OCI-LY1 (cell line): ENCODE data around the gene ZNF106.

Experiments used
- H2AFZ ChIP-seq: fragments of 200-600 bp; sonication (generic), shearing (Covaris generic); 2 replicates; pipeline ENCODE4 v1.6.0; 2014; ENCODE audit warnings: antibody characterized with exemption, mild to moderate bottlenecking, low read length
- H3F3A ChIP-seq: fragments of 200-600 bp; sonication (generic), shearing (Covaris generic); 2 replicates; pipeline ENCODE4 v1.6.0; 2014; ENCODE audit warnings: mild to moderate bottlenecking, antibody characterized with exemption, low read length, moderate library complexity; ENCODE audit not compliant: insufficient read depth
- H3K27ac ChIP-seq: fragments of 200-600 bp; sonication (generic); 2 replicates; pipeline ENCODE4 v1.5.1; 2014; ENCODE audit warnings: low read length, mixed run types, mild to moderate bottlenecking, low read depth; ENCODE audit not compliant: poor library complexity, severe bottlenecking
- H3K27me3 ChIP-seq: fragments of 200-600 bp; sonication (generic); 2 replicates; pipeline ENCODE4 v1.6.0; 2014; ENCODE audit warnings: antibody characterized with exemption, mild to moderate bottlenecking, low read length, moderate library complexity; ENCODE audit not compliant: insufficient read depth
- H3K36me3 ChIP-seq: fragments of 200-600 bp; sonication (generic); 2 replicates; pipeline ENCODE4 v1.6.1; 2014; ENCODE audit warnings: mild to moderate bottlenecking, antibody characterized with exemption, low read length, moderate library complexity, mixed read lengths; ENCODE audit not compliant: insufficient read depth
- H3K4me1 ChIP-seq: fragments of 200-600 bp; sonication (generic); 2 replicates; pipeline ENCODE4 v1.5.1; 2014; ENCODE audit warnings: mild to moderate bottlenecking, low read length, moderate library complexity; ENCODE audit not compliant: insufficient read depth, severe bottlenecking
- H3K4me2 ChIP-seq: fragments of 200-600 bp; sonication (generic), shearing (Covaris generic); 2 replicates; pipeline ENCODE4 v1.6.1; 2014; ENCODE audit warnings: low read length
- H3K4me3 ChIP-seq: fragments of 200-600 bp; sonication (generic); 2 replicates; pipeline ENCODE4 v1.5.1; 2014; ENCODE audit warnings: low read length, low read depth, mild to moderate bottlenecking, mixed read lengths; ENCODE audit not compliant: poor library complexity, severe bottlenecking
- H3K79me2 ChIP-seq: fragments of 200-600 bp; shearing (Covaris generic); 2 replicates; pipeline ENCODE4 v1.6.1; 2016; ENCODE audit warnings: mixed run types, low read length, mixed read lengths; ENCODE audit not compliant: insufficient read depth
- H3K9ac ChIP-seq: fragments of 200-600 bp; sonication (generic), shearing (Covaris generic); 2 replicates; pipeline ENCODE4 v1.6.1; 2014; ENCODE audit warnings: mild to moderate bottlenecking, low read length, mixed read lengths
- H3K9me2 ChIP-seq: fragments of 200-600 bp; sonication (generic), shearing (Covaris generic); 2 replicates; pipeline ENCODE4 v1.6.1; 2014; ENCODE audit warnings: low read depth, mild to moderate bottlenecking, low read length, mixed read lengths
- H3K9me3 ChIP-seq: fragments of 200-600 bp; shearing (Covaris generic); 2 replicates; pipeline ENCODE4 v1.6.1; 2014; ENCODE audit warnings: low read length, mixed read lengths
- H4K20me1 ChIP-seq: fragments of 200-600 bp; sonication (generic), shearing (Covaris generic); 2 replicates; pipeline ENCODE4 v1.6.0; 2016; ENCODE audit warnings: mild to moderate bottlenecking, low read length; ENCODE audit not compliant: insufficient read depth
- EZH2 ChIP-seq: fragments of 200-600 bp; sonication (generic), shearing (Covaris generic); IDR thresholded peaks from 2 replicates; pipeline ENCODE4 v1.8.0; 2017; ENCODE audit warnings: borderline replicate concordance, mixed run types, mild to moderate bottlenecking, antibody characterized with exemption, low read length, moderate library complexity, mixed read lengths
- TF ChIP-seq, protein P1 (sequence below): fragments of 200-600 bp; sonication (generic), shearing (Covaris generic); IDR thresholded peaks from 2 replicates; pipeline ENCODE4 v1.5.1; 2017; ENCODE audit warnings: mild to moderate bottlenecking, antibody characterized with exemption, low read length, moderate library complexity, mixed read lengths

ZNF106 gene

GRCh38 chr15:42448281-42448680 lies 42.7 kb downstream of the ZNF106 start:
- H4K20me1 ChIP-seq: no peaks in the 10 kb centered on the region
- H3K4me1 ChIP-seq: peaks cover 19% of the 10 kb centered on the region
- no peak overlapping the region for H3K27ac ChIP-seq
- no peaks in the 10 kb centered on the region for H3K9me2 ChIP-seq
- peaks cover 34% of the 10 kb centered on the region for H3K79me2 ChIP-seq
- H3K27me3 ChIP-seq: no peaks in the 10 kb centered on the region
- no peak overlapping the region for H3K9ac ChIP-seq
- no peak overlapping the region for H3K4me3 ChIP-seq
- peaks cover 96% of the 10 kb centered on the region for H3K36me3 ChIP-seq
- no peak overlapping the region for H2AFZ ChIP-seq
- TF ChIP-seq, protein P1, sequence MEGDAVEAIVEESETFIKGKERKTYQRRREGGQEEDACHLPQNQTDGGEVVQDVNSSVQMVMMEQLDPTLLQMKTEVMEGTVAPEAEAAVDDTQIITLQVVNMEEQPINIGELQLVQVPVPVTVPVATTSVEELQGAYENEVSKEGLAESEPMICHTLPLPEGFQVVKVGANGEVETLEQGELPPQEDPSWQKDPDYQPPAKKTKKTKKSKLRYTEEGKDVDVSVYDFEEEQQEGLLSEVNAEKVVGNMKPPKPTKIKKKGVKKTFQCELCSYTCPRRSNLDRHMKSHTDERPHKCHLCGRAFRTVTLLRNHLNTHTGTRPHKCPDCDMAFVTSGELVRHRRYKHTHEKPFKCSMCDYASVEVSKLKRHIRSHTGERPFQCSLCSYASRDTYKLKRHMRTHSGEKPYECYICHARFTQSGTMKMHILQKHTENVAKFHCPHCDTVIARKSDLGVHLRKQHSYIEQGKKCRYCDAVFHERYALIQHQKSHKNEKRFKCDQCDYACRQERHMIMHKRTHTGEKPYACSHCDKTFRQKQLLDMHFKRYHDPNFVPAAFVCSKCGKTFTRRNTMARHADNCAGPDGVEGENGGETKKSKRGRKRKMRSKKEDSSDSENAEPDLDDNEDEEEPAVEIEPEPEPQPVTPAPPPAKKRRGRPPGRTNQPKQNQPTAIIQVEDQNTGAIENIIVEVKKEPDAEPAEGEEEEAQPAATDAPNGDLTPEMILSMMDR: no peak
- no peak for TF ChIP-seq EZH2
- H3F3A ChIP-seq: no peaks in the 10 kb centered on the region
- H3K4me2 ChIP-seq: no peak overlapping the region
- H3K9me3 ChIP-seq: no peaks in the 10 kb centered on the region

DNA sequence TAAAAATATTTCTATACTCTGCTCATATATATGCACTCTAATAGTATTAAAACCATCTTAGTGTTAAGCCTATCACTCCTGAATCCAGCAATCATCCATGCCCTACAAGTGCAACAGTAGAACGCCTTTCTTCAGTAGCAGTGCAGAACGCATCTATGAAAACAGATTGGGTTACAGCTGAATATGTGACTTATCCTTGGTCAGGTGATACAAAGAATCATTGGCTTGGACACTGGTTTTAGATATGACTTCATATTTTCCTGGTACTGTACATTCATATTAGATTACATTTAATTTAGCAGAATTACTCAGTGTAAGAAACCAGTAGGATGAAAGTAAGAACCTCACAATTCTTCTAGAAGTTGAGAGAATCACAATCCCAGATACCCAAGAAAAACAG lies 43.3 kb downstream of the ZNF106 start:
- Histone ChIP-seq H3K79me2 (peaks cover 30% of the 10 kb centered on the region), H2AFZ (no peak overlapping the region), H3K4me2 (no peak overlapping the region), H3K9ac (no peak overlapping the region), H4K20me1 (no peaks in the 10 kb centered on the region), H3K9me2 (no peaks in the 10 kb centered on the region), H3K4me1 (peaks cover 19% of the 10 kb centered on the region), H3K4me3 (no peak overlapping the region), H3F3A (no peaks in the 10 kb centered on the region), H3K36me3 (peaks cover 93% of the 10 kb centered on the region), H3K9me3 (no peaks in the 10 kb centered on the region), H3K27ac (no peak overlapping the region), H3K27me3 (no peaks in the 10 kb centered on the region)
- TF ChIP-seq, protein P1: no peak
- no peak for TF ChIP-seq EZH2

GRCh38 chr15:42445551-42445950 lies 45.4 kb downstream of the ZNF106 start:
- H3K36me3 ChIP-seq: peaks cover 89% of the 10 kb centered on the region
- no peak overlapping the region for H2AFZ ChIP-seq
- H4K20me1 ChIP-seq: no peaks in the 10 kb centered on the region
- no peaks in the 10 kb centered on the region for H3K27me3 ChIP-seq
- no peaks in the 10 kb centered on the region for H3K9me2 ChIP-seq
- no peaks in the 10 kb centered on the region for H3K9me3 ChIP-seq
- no peak overlapping the region for H3K4me3 ChIP-seq
- no peak for TF ChIP-seq EZH2
- TF ChIP-seq, protein P1: no peak
- H3K4me1 ChIP-seq: peaks cover 18% of the 10 kb centered on the region
- no peaks in the 10 kb centered on the region for H3F3A ChIP-seq
- H3K9ac ChIP-seq: no peak overlapping the region
- H3K4me2 ChIP-seq: no peak overlapping the region
- no peak overlapping the region for H3K27ac ChIP-seq
- H3K79me2 ChIP-seq: peaks cover 22% of the 10 kb centered on the region
